HepG2 (cell line): ENCODE measurements around the gene TMEM130. TPM values are rescaled to one million over a fixed set of nuclear protein-coding genes. Genes with fewer than 3 reads are reported as not detected.

Experiments used
- ATAC-seq: fragments of 200-7000 bp; cut with Tn5 transposase; 3 replicates; pipeline ENCODE4 v1.9.1; 2020; ENCODE audit warnings: mild to moderate bottlenecking, moderate library complexity
- BruUV-seq: library from RNA; stranded (reverse); fragments of 400-500 nt; replicated peaks from 2 replicates; lab custom pipeline; 2021; lab: Mats Ljungman, UMichigan
- CTCF ChIA-PET: fragments of 300-600 bp; formaldehyde crosslinking; extraction: SDS; loops from one replicate; lab custom pipeline; 2021; ENCODE audit warnings: low total read pairs, inconsistent platforms, low intra/inter-chr PET ratio; lab: Yijun Ruan, JAX
- POLR2A ChIA-PET: fragments of 350-600 bp; sonication (Branson Sonifier 250); formaldehyde crosslinking; loops from one replicate; lab custom pipeline; 2020; ENCODE audit warnings: antibody characterized with exemption, inconsistent platforms; lab: Yijun Ruan, JAX
- DNase-seq: peaks from one replicate; pipeline ENCODE4 v3.0.0-alpha.2; 2015; ENCODE audit warnings: low spot score
- FAIRE-seq: peaks from 3 replicates; lab custom pipeline; 2011; peaks lifted over from hg19 to GRCh38; lab: Jason Lieb, UNC
- H2AFZ ChIP-seq: one replicate; pipeline ENCODE4 v1.6.1; 2011; ENCODE audit warnings: low read length, inconsistent platforms
- H3K27ac ChIP-seq: fragments of 300-600 bp; 3 replicates; pipeline ENCODE4 v1.8.0; 2011; ENCODE audit warnings: mixed run types, mild to moderate bottlenecking, mixed read lengths, low read length, inconsistent platforms; ENCODE audit not compliant: insufficient read depth; ENCODE audit errors: extremely low read length
- H3K27me3 ChIP-seq, 2 experiments: fragments of 200-600 bp in 1 of 2; 2 replicates in 1 of 2; 3 replicates in 1 of 2; pipeline versions ENCODE4 v1.6.0 to v1.8.0; 2011; ENCODE audit warnings: low read length in 2 of 2, mild to moderate bottlenecking in 2 of 2, moderate library complexity in 2 of 2, inconsistent platforms in 1 of 2; ENCODE audit not compliant: insufficient read depth in 2 of 2, control insufficient read depth in 1 of 2
- H3K36me3 ChIP-seq, 2 experiments: fragments of 200-600 bp in 1 of 2; replicated peaks in 1 of 2; 2 replicates in 1 of 2; 3 replicates in 1 of 2; pipeline versions ENCODE4 v1.5.1 to v1.8.0; 2011; ENCODE audit warnings: low read length in 2 of 2, inconsistent platforms in 1 of 2; ENCODE audit not compliant: insufficient read depth in 2 of 2, control insufficient read depth in 1 of 2
- H3K4me1 ChIP-seq: 2 replicates; pipeline ENCODE4 v1.5.1; 2012; ENCODE audit warnings: low read length, inconsistent platforms; ENCODE audit not compliant: insufficient read depth
- H3K4me2 ChIP-seq: 2 replicates; pipeline ENCODE4 v1.6.0; 2011; ENCODE audit warnings: low read depth, low read length, inconsistent platforms
- H3K4me3 ChIP-seq, 3 experiments: fragments of 200-600 bp in 1 of 3; sonication (generic), shearing (Covaris generic) in 1 of 3; replicated peaks in 1 of 3; 2 replicates each; pipeline ENCODE4 v1.5.1; 2011 to 2016; ENCODE audit warnings: low read length in 3 of 3, inconsistent platforms in 2 of 3, low read depth in 2 of 3, mild to moderate bottlenecking in 2 of 3, control low read depth in 1 of 3, mixed read lengths in 1 of 3; ENCODE audit not compliant: insufficient read depth in 1 of 3
- H3K79me2 ChIP-seq: one replicate; pipeline ENCODE4 v1.6.1; 2011; ENCODE audit warnings: low read length, inconsistent platforms; ENCODE audit not compliant: insufficient read depth
- H3K9ac ChIP-seq: 2 replicates; pipeline ENCODE4 v1.6.0; 2011; ENCODE audit warnings: mild to moderate bottlenecking, low read depth, low read length, inconsistent platforms; ENCODE audit not compliant: insufficient read depth
- H3K9me3 ChIP-seq: 2 replicates; pipeline ENCODE4 v1.5.1; 2012; ENCODE audit warnings: mild to moderate bottlenecking, low read length
- H4K20me1 ChIP-seq: 2 replicates; pipeline ENCODE4 v1.6.0; 2011; ENCODE audit warnings: inconsistent platforms, mild to moderate bottlenecking, low read length, moderate library complexity; ENCODE audit not compliant: insufficient read depth
- CTCF ChIP-seq: sonication (generic); formaldehyde crosslinking; IDR thresholded peaks from 2 replicates; pipeline ENCODE4 v1.5.0; 2020; ENCODE audit warnings: mild to moderate bottlenecking, missing genetic modification reagents, moderate library complexity
- HMG20A ChIP-seq: IDR thresholded peaks from 2 replicates; pipeline ENCODE4 v1.6.1; 2016; ENCODE audit warnings: borderline replicate concordance
- IKZF5 ChIP-seq: IDR thresholded peaks from 2 replicates; pipeline ENCODE4 v1.6.1; 2018; ENCODE audit warnings: missing genetic modification reagents, mild to moderate bottlenecking, missing compliant biosample characterization
- PRPF4 ChIP-seq: fragments of 200-400 bp; formaldehyde crosslinking; IDR thresholded peaks from 2 replicates; pipeline ENCODE4 v1.6.1; 2016; ENCODE audit warnings: low read length, low read depth; ENCODE audit not compliant: poor library complexity, severe bottlenecking
- SP2 ChIP-seq: sonication (generic); formaldehyde crosslinking; IDR thresholded peaks from 2 replicates; pipeline ENCODE4 v1.5.1; 2020; ENCODE audit warnings: mild to moderate bottlenecking, missing genetic modification reagents
- STAG1 ChIP-seq: sonication (generic); formaldehyde crosslinking; IDR thresholded peaks from 2 replicates; pipeline ENCODE4 v1.4.0; 2020; ENCODE audit warnings: missing genetic modification reagents
- ZBTB7A ChIP-seq: sonication (generic); formaldehyde crosslinking; IDR thresholded peaks from 2 replicates; pipeline ENCODE4 v1.8.0; 2022; ENCODE audit warnings: mild to moderate bottlenecking, missing genetic modification reagents
- ZFYVE20 ChIP-seq: sonication (generic); formaldehyde crosslinking; IDR thresholded peaks from 2 replicates; pipeline ENCODE4 v1.8.0; 2023; ENCODE audit warnings: low read depth, mild to moderate bottlenecking, moderate library complexity, missing genetic modification reagents, borderline replicate concordance
- ZNF570 ChIP-seq: sonication (generic); formaldehyde crosslinking; IDR thresholded peaks from 2 replicates; pipeline ENCODE4 v1.4.0; 2020; ENCODE audit warnings: mild to moderate bottlenecking, missing genetic modification reagents, borderline replicate concordance
- ZNF710 ChIP-seq: sonication (generic); formaldehyde crosslinking; IDR thresholded peaks from 2 replicates; pipeline ENCODE4 v1.5.0; 2020; ENCODE audit warnings: mild to moderate bottlenecking, missing genetic modification reagents, borderline replicate concordance
- ZNF788 ChIP-seq: sonication (generic); formaldehyde crosslinking; IDR thresholded peaks from 2 replicates; pipeline ENCODE4 v1.5.0; 2020; ENCODE audit warnings: mild to moderate bottlenecking, missing genetic modification reagents, borderline replicate concordance
- WGBS: methylation state at CpG from one replicate; pipeline ENCODE4 v1.1.6; 2017; ENCODE audit warnings: low lambda C conversion rate; 5-methylcytosine and 5-hydroxymethylcytosine counted together
- in situ Hi-C: cut with HindIII; loops from 2 replicates; pipeline ENCODE4 v1.10.0; 2017; ENCODE audit warnings: low pct_unique_long_range_greater_than_20kb; ENCODE audit not compliant: extremely low pct_ligation_motif_present
- intact Hi-C: fragments of 100-400 bp; cut with micrococcal nuclease; formaldehyde crosslinking; loops from one replicate; pipeline ENCODE4 v1.10.0; 2022; ENCODE audit not compliant: unreplicated experiment
- polyA plus RNA-seq, 8 experiments: library from polyadenylated mRNA; depleted of rRNA in 3 of 8; stranded (reverse) in 7 of 8; unstranded in 1 of 8; fragments of >200 nt; fragmentation: Illumina TruSeq in 4 of 8; extraction: Trizol in 4 of 8; gene quantifications; 2 replicates each; pipeline versions ENCODE4 v1.2.1 to v1.2.3, GENCODE V29; 2011 to 2016; ENCODE audit warnings: low read depth in 4 of 8, missing spikeins in 1 of 8, mixed read lengths in 1 of 8; ENCODE audit not compliant: insufficient read depth in 1 of 8
- total RNA-seq, 5 experiments: library from RNA; depleted of rRNA; stranded (reverse); fragments of >200 nt; fragmentation: Illumina TruSeq; extraction: Trizol; gene quantifications; 2 replicates each; pipeline ENCODE4 v1.2.3, GENCODE V29; 2016; ENCODE audit warnings: low read depth in 1 of 5

The TMEM130 gene
- total and polyA plus RNA-seq, 2 of the 13 experiments (the other 11 are each of a cell fraction or from before 2014, with no cell fraction given) = not detected

DNA sequence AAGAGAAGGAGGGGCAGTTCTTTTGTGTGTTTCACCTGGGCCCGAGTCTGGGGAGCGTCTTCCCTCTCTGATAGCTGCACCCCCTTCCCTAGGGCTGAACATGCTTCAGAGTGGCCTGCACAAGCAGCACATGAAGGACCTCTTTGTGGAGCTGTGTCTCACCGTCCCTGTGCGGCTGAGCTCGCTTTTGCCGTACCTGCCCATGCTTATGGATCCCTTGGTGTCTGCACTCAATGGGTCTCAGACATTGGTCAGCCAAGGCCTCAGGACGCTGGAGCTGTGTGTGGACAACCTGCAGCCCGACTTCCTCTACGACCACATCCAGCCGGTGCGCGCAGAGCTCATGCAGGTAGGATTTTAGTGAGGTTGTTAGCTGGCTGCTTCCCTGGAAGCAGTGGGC is 47.5 kb upstream of the TMEM130 start:
- no peaks in the 10 kb centered on the region for H3K27me3 ChIP-seq
- H3K36me3 ChIP-seq = peaks cover 27 to 80% of the 10 kb centered on the region in 2 experiments
- no peak overlapping the region for H3K27ac ChIP-seq
- H3K4me3 ChIP-seq = no peak overlapping the region
- in situ Hi-C loops = no loop called here
- CTCF ChIA-PET = no interaction called here
- FAIRE-seq (no peak), ATAC-seq (no peak), DNase-seq (no peak)
- no peaks in the 10 kb centered on the region for H3K79me2 ChIP-seq
- H3K9me3 ChIP-seq = no peaks in the 10 kb centered on the region
- intact Hi-C loops = no loop called here
- no peak overlapping the region for H2AFZ ChIP-seq
- H3K4me2 ChIP-seq = no peak overlapping the region
- no TSS peak for BruUV-seq
- no peak overlapping the region for H3K9ac ChIP-seq
- TF ChIP-seq IKZF5 (CRISPR knock-in tag) (no peak), ZBTB7A (CRISPR knock-in tag) (no peak), CTCF (no peak), ZFYVE20 (CRISPR knock-in tag) (no peak), STAG1 (CRISPR knock-in tag) (no peak), HMG20A (no peak), PRPF4 (no peak), ZNF570 (CRISPR knock-in tag) (no peak), SP2 (CRISPR knock-in tag) (no peak), ZNF788 (no peak), ZNF710 (CRISPR knock-in tag) (no peak)
- no peaks in the 10 kb centered on the region for H4K20me1 ChIP-seq
- 94% methylated on average over 6 of the region's 12 CpGs for WGBS
- POLR2A ChIA-PET = no interaction called here
- peaks cover 9% of the 10 kb centered on the region for H3K4me1 ChIP-seq
